GM12878 (cell line): ENCODE data around the gene FBXO15.

ENCODE experiments used
- BHLHE40 ChIP-seq, 2 experiments: fragments of 450-650 bp in 1 of 2; IDR thresholded peaks; 2 replicates each; pipeline ENCODE4 v1.6.1; 2011 to 2017; ENCODE audit warnings: low read depth in 2 of 2, borderline replicate concordance in 1 of 2, improper control_type of control experiment in 1 of 2, low read length in 1 of 2, mild to moderate bottlenecking in 1 of 2
- ESRRA ChIP-seq: IDR thresholded peaks from 2 replicates; pipeline ENCODE4 v1.6.1; 2012; ENCODE audit warnings: mild to moderate bottlenecking, low read length, improper control_type of control experiment
- FOXM1 ChIP-seq: IDR thresholded peaks from 2 replicates; pipeline ENCODE4 v1.6.1; 2012; ENCODE audit warnings: low read depth, mild to moderate bottlenecking, inconsistent platforms, low read length, moderate library complexity
- JUNB ChIP-seq: IDR thresholded peaks from 2 replicates; pipeline ENCODE4 v1.6.1; 2016; ENCODE audit warnings: antibody characterized with exemption, mild to moderate bottlenecking
- JUND ChIP-seq: IDR thresholded peaks from 2 replicates; pipeline ENCODE4 v1.6.1; 2012; ENCODE audit warnings: low read depth, mild to moderate bottlenecking, low read length, improper control_type of control experiment, moderate library complexity
- MEF2B ChIP-seq: fragments of 450-650 bp; IDR thresholded peaks from 2 replicates; pipeline ENCODE4 v1.6.1; 2018; ENCODE audit warnings: mild to moderate bottlenecking, moderate library complexity; ENCODE audit not compliant: partially characterized antibody, poor library complexity, severe bottlenecking
- NFIC ChIP-seq: IDR thresholded peaks from 2 replicates; pipeline ENCODE4 v1.6.1; 2012; ENCODE audit warnings: low read depth, mild to moderate bottlenecking, inconsistent platforms, low read length, moderate library complexity
- POLR2AphosphoS5 ChIP-seq: IDR thresholded peaks from 2 replicates; pipeline ENCODE4 v1.6.1; 2011; ENCODE audit warnings: mild to moderate bottlenecking, low read length, inconsistent platforms
- SRF ChIP-seq, 2 experiments: IDR thresholded peaks; 2 replicates each; pipeline ENCODE4 v1.6.1; 2011; ENCODE audit warnings: low read depth in 2 of 2, low read length in 2 of 2, mild to moderate bottlenecking in 1 of 2, moderate library complexity in 1 of 2
- TCF7 ChIP-seq: IDR thresholded peaks from 2 replicates; pipeline ENCODE4 v1.6.1; 2014; ENCODE audit warnings: antibody characterized with exemption, borderline replicate concordance
- TF ChIP-seq, protein P1 (sequence below): fragments of 450-650 bp; IDR thresholded peaks from 2 replicates; pipeline ENCODE4 v1.6.1; 2014; ENCODE audit warnings: mild to moderate bottlenecking
- TF ChIP-seq, protein P2 (sequence below), 3 experiments: IDR thresholded peaks in 2 of 3; conservative IDR thresholded peaks in 1 of 3; 2 replicates each; pipeline ENCODE4 v1.5.1; 2011; ENCODE audit warnings: low read depth in 3 of 3, low read length in 3 of 3, mild to moderate bottlenecking in 3 of 3, control low read depth in 2 of 3, moderate library complexity in 2 of 3, inconsistent platforms in 1 of 3, mixed read lengths in 1 of 3; ENCODE audit not compliant: control insufficient read depth in 2 of 3, insufficient read depth in 1 of 3; ENCODE audit errors: extremely low read depth in 1 of 3
- TF ChIP-seq, protein P3 (sequence below): IDR thresholded peaks from 2 replicates; pipeline ENCODE4 v1.6.1; 2011; ENCODE audit warnings: low read depth, low read length, improper control_type of control experiment, borderline replicate concordance
- TF ChIP-seq, protein P4 (sequence below): fragments of 450-650 bp; IDR thresholded peaks from 2 replicates; pipeline ENCODE4 v1.6.1; 2017; ENCODE audit warnings: mild to moderate bottlenecking

DNA sequence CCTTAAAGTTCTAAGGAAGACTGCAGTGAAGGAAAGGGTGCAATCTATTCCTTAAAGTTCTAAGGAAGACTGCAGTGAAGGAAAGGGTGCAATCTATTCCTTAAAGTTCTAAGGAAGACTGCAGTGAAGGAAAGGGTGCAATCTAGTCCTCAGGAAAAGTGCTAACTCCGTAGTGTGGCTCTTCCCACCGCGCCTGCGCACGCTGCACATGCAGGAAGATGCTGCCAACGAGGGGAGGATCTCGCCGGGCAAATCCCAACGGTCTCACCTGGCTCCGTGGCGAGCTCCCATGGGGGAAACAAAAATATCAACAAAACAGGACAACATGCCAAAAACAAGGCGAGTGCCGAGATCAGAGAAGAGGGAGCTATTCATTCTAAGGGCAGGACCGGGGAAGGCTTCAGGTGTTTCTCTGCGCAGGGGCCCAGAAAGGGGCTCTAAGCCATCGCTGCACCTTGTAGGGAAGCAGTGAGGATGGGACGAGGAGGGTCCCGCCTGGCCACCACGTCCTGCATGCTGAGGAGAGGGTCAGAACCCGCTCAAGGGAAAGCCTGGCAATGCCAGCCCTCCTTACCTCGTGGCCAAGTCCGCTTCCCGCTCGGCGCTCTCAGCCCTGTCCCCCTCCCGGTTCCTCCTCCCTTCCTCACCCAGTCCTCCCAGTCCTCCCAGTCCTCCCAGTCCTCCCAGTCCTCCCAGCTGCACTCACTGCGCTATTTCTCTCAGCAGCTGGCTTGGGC lies 25.2 kb upstream of the FBXO15 start:
- no peak for TF ChIP-seq BHLHE40 (IDR thresholded peaks at IDR 0.05; ENCODE audit: borderline replicate concordance in 1 of 2, low read depth in 2 of 2, low read length in 1 of 2)
- TF ChIP-seq, protein P1, sequence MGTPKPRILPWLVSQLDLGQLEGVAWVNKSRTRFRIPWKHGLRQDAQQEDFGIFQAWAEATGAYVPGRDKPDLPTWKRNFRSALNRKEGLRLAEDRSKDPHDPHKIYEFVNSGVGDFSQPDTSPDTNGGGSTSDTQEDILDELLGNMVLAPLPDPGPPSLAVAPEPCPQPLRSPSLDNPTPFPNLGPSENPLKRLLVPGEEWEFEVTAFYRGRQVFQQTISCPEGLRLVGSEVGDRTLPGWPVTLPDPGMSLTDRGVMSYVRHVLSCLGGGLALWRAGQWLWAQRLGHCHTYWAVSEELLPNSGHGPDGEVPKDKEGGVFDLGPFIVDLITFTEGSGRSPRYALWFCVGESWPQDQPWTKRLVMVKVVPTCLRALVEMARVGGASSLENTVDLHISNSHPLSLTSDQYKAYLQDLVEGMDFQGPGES = no peak
- TF ChIP-seq FOXM1 = no peak
- no peak for TF ChIP-seq JUND
- no peak for TF ChIP-seq POLR2AphosphoS5
- TF ChIP-seq NFIC = no peak
- no peak for TF ChIP-seq ESRRA
- TF ChIP-seq JUNB = no peak
- TF ChIP-seq, protein P2, sequence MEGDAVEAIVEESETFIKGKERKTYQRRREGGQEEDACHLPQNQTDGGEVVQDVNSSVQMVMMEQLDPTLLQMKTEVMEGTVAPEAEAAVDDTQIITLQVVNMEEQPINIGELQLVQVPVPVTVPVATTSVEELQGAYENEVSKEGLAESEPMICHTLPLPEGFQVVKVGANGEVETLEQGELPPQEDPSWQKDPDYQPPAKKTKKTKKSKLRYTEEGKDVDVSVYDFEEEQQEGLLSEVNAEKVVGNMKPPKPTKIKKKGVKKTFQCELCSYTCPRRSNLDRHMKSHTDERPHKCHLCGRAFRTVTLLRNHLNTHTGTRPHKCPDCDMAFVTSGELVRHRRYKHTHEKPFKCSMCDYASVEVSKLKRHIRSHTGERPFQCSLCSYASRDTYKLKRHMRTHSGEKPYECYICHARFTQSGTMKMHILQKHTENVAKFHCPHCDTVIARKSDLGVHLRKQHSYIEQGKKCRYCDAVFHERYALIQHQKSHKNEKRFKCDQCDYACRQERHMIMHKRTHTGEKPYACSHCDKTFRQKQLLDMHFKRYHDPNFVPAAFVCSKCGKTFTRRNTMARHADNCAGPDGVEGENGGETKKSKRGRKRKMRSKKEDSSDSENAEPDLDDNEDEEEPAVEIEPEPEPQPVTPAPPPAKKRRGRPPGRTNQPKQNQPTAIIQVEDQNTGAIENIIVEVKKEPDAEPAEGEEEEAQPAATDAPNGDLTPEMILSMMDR (IDR thresholded peaks at IDR 0.05 in 2 of 3, conservative IDR thresholded peaks at IDR 0.05 in 1 of 3; ENCODE audit: control insufficient read depth in 2 of 3, extremely low read depth in 1 of 3, insufficient read depth in 1 of 3, low read depth in 3 of 3, low read length in 3 of 3) = no peak
- TF ChIP-seq, protein P3, sequence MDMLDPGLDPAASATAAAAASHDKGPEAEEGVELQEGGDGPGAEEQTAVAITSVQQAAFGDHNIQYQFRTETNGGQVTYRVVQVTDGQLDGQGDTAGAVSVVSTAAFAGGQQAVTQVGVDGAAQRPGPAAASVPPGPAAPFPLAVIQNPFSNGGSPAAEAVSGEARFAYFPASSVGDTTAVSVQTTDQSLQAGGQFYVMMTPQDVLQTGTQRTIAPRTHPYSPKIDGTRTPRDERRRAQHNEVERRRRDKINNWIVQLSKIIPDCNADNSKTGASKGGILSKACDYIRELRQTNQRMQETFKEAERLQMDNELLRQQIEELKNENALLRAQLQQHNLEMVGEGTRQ = no peak
- TF ChIP-seq TCF7 = no peak
- TF ChIP-seq, protein P4, sequence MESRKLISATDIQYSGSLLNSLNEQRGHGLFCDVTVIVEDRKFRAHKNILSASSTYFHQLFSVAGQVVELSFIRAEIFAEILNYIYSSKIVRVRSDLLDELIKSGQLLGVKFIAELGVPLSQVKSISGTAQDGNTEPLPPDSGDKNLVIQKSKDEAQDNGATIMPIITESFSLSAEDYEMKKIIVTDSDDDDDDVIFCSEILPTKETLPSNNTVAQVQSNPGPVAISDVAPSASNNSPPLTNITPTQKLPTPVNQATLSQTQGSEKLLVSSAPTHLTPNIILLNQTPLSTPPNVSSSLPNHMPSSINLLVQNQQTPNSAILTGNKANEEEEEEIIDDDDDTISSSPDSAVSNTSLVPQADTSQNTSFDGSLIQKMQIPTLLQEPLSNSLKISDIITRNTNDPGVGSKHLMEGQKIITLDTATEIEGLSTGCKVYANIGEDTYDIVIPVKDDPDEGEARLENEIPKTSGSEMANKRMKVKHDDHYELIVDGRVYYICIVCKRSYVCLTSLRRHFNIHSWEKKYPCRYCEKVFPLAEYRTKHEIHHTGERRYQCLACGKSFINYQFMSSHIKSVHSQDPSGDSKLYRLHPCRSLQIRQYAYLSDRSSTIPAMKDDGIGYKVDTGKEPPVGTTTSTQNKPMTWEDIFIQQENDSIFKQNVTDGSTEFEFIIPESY = no peak
- TF ChIP-seq MEF2B = no peak
- no peak for TF ChIP-seq SRF (IDR thresholded peaks at IDR 0.05; ENCODE audit: low read depth in 2 of 2, low read length in 2 of 2)
